GM12865 (cell line): ENCODE measurements around the gene ALDH1L1.

Experiments used
- DNase-seq: peaks from one replicate; pipeline ENCODE4 v3.0.0; 2010; ENCODE audit warnings: low read depth
- H3K4me3 ChIP-seq: 2 replicates; pipeline ENCODE4 v1.5.1; 2011; ENCODE audit warnings: mild to moderate bottlenecking, low read depth, low read length, control low read depth
- TF ChIP-seq, protein P1 (sequence below): IDR thresholded peaks from 2 replicates; pipeline ENCODE4 v1.5.1; 2011; ENCODE audit warnings: low read length, control low read depth, low read depth, inconsistent platforms; ENCODE audit not compliant: insufficient read depth; ENCODE audit errors: missing control alignments

Gene ALDH1L1

DNA sequence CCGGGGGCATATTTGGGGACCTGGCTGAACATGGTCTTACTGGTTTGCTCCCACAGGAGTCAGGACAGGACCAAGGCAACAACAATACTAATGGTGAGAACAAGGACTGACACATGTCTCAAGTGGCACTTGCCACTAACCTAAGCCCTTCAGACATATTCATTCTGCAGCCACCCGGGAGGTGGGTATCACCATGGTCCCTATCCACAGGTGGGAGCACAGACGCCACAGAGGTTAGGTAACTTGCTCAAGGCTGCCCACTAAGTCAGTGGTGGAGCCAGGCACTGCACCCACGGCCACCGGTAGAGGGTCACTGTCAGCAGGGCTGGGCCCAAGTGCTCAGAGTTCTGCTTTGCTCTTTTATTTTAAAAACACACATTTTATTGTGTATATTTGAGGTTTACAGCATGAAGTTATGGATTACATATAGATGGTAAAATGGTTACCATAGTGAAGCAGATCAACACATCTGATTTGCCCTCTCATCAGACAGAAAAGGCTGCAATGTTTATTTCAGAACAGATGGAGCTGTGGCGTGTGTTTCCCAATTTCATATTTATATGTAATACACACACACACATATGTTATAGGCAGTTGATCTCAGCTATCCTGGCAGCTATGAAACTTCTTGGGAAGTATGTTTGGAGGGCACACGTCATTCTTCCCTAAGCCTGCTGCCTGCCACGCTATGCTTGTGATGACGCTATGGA is 66.5 kb downstream of the ALDH1L1 start:
- TF ChIP-seq, protein P1, sequence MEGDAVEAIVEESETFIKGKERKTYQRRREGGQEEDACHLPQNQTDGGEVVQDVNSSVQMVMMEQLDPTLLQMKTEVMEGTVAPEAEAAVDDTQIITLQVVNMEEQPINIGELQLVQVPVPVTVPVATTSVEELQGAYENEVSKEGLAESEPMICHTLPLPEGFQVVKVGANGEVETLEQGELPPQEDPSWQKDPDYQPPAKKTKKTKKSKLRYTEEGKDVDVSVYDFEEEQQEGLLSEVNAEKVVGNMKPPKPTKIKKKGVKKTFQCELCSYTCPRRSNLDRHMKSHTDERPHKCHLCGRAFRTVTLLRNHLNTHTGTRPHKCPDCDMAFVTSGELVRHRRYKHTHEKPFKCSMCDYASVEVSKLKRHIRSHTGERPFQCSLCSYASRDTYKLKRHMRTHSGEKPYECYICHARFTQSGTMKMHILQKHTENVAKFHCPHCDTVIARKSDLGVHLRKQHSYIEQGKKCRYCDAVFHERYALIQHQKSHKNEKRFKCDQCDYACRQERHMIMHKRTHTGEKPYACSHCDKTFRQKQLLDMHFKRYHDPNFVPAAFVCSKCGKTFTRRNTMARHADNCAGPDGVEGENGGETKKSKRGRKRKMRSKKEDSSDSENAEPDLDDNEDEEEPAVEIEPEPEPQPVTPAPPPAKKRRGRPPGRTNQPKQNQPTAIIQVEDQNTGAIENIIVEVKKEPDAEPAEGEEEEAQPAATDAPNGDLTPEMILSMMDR = peak; percentile 51
- DNase-seq = peak; percentile 18

GRCh38 chr3:126113238-126113555 is 67.2 kb downstream of the ALDH1L1 start:
- no peak overlapping the region for H3K4me3 ChIP-seq
- TF ChIP-seq, protein P1 = no peak
- no peak for DNase-seq

More for the DNA sequence above, 66.5 kb downstream of the ALDH1L1 start:
- no peak overlapping the region for H3K4me3 ChIP-seq

GRCh38 chr3:126112531-126113237 is 67.7 kb downstream of the ALDH1L1 start:
- no peak for DNase-seq
- H3K4me3 ChIP-seq = no peak overlapping the region

DNA sequence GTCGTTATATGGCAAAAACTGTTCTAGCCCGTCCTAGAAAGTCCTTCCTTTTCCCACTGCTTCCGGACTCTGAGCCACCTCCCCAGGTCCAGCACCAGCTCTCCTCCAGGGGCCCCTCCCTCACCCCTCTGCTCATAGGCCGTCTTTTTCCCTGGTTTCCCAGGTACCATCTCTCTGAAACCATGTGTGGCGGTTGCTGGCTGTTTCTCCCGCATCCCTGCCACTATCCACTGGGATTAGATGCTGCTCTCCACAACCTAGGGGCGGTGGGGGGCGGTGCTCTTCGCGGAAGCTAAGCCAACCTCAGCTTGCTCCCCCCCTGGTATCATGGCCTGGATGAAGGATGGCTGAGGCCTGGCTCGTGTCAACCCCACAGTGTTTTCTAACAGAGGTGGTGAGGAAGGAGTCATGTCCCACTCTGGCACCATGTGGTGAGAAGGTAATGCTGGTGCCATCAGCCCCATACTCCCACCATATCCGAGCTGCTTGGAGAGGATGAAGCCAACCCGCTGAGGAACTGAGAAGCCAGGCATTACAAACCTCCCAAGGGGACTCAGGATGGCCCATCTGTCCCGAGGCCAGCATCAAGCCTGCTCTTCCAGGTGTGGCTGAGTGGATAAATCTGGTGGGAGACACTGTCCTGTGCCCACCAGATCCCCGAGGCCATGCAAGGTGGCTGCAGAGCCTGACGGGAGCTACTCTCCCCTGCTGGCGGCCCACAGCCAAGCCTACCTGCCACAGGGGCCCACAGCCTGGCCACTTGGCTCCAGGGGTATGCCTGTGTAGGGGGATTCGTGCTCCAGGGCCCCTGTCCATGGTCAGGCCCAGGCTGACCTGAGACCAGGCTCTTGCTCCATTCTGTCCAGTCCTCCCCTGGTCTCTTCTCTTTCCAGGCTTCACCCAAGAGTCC is 68.6 kb downstream of the ALDH1L1 start:
- no peak for DNase-seq
- TF ChIP-seq, protein P1 = no peak
- no peak overlapping the region for H3K4me3 ChIP-seq

More at GRCh38 chr3:126112531-126113237, 67.7 kb downstream of the ALDH1L1 start:
- TF ChIP-seq, protein P1 = no peak

DNA sequence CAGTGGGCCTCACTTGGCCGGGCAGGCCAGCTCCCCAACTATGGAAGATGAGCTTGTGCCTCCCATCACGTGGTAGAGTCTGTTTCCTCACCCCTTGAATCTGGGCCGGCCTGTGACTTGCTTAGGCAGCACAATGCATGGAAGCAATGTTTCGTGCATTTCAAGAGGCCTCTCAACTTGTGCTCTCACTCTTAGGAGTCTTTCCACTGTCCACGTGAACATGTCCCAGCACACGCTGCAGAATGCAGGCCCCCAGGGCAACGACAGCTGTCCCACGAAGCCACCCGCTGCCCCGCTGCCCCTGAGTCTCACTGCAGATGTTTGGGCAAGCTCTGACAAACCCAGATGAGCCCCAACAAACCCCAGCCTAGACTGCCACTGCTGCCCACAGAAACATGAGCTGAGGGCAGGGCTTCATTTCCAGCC is 69.2 kb downstream of the ALDH1L1 start:
- H3K4me3 ChIP-seq = no peak overlapping the region
- no peak for DNase-seq
- TF ChIP-seq, protein P1 = no peak

- no peak for DNase-seq
- TF ChIP-seq, protein P1 = no peak
- no peak overlapping the region for H3K4me3 ChIP-seq
These were observed 69.8 kb downstream of the ALDH1L1 start for GRCh38 chr3:126110431-126111125.
